HG03558 (cell line): ENCODE measurements around the gene PLK1.

Experiments used
- ATAC-seq: cut with Tn5 transposase; IDR thresholded peaks from one replicate; pipeline ENCODE4 v1.9.1; 2021; ENCODE audit warnings: moderate number of reproducible peaks; ENCODE audit not compliant: unreplicated experiment; ENCODE audit errors: extremely low read depth

Gene PLK1

GRCh38 chr16:23679274-23679985 lies 741 bp downstream of the PLK1 start:
- ATAC-seq = no peak

GRCh38 chr16:23679986-23680336 lies 1.3 kb downstream of the PLK1 start:
- no peak for ATAC-seq

- no peak for ATAC-seq
These were observed 3.5 kb downstream of the PLK1 start for GRCh38 chr16:23682181-23682580.

GRCh38 chr16:23683487-23683886 lies 4.8 kb downstream of the PLK1 start:
- no peak for ATAC-seq

- no peak for ATAC-seq
These were observed 8.5 kb downstream of the PLK1 start for GRCh38 chr16:23687034-23687808.

GRCh38 chr16:23689442-23690187 lies 10.9 kb downstream of the PLK1 start:
- no peak for ATAC-seq

- ATAC-seq = no peak
These were observed 12.2 kb downstream of the PLK1 start for GRCh38 chr16:23690771-23691482.

- ATAC-seq = no peak
These were observed 12.9 kb downstream of the PLK1 start for GRCh38 chr16:23691483-23692189.

- no peak for ATAC-seq
These were observed 13.6 kb downstream of the PLK1 start for GRCh38 chr16:23692190-23692837.

- ATAC-seq = no peak
These were observed 15.6 kb downstream of the PLK1 start for GRCh38 chr16:23694265-23694643.

- ATAC-seq = no peak
These were observed 16.1 kb downstream of the PLK1 start for GRCh38 chr16:23694644-23695373.

GRCh38 chr16:23695756-23696155 lies 17.1 kb downstream of the PLK1 start:
- ATAC-seq = no peak

- no peak for ATAC-seq
These were observed 20.4 kb downstream of the PLK1 start for GRCh38 chr16:23699100-23699499.

- no peak for ATAC-seq
These were observed 21.4 kb downstream of the PLK1 start for GRCh38 chr16:23700093-23700492.

GRCh38 chr16:23700509-23700908 lies 21.8 kb downstream of the PLK1 start:
- ATAC-seq = no peak

- ATAC-seq = no peak
These were observed 22.4 kb downstream of the PLK1 start for GRCh38 chr16:23701045-23701444.

- no peak for ATAC-seq
These were observed 24.3 kb downstream of the PLK1 start for GRCh38 chr16:23702951-23703350.

GRCh38 chr16:23704772-23705516 lies 26.3 kb downstream of the PLK1 start:
- no peak for ATAC-seq
